Right forelimb (tissue), 1 donor: ENCODE data around the gene CDIPT.

ENCODE experiments used
- DNase-seq: peaks from one replicate; pipeline ENCODE4 v3.0.0-alpha.2; 2018

CDIPT gene

GRCh38 chr16:29824589-29825144 lies 38.4 kb downstream of the CDIPT start:
- no peak for DNase-seq

- no peak for DNase-seq
Observed at GRCh38 chr16:29821643-29822115, 41.3 kb downstream of the CDIPT start.

GRCh38 chr16:29820730-29821642 lies 42.0 kb downstream of the CDIPT start:
- no peak for DNase-seq

GRCh38 chr16:29820271-29820701 lies 42.7 kb downstream of the CDIPT start, which contains the start of gene MVP:
Gene MVP, plus strand, starts transcription at chr16:29820462. Its CDS starts 10,088 bp downstream, at chr16:29830550.
- no peak for DNase-seq

GRCh38 chr16:29819506-29819905 lies 43.5 kb downstream of the CDIPT start:
- DNase-seq: no peak

GRCh38 chr16:29818082-29818481 lies 44.9 kb downstream of the CDIPT start:
- no peak for DNase-seq

GRCh38 chr16:29816694-29817441 lies 46.2 kb downstream of the CDIPT start:
- DNase-seq: no peak

GRCh38 chr16:29815793-29816693 lies 47.0 kb downstream of the CDIPT start, which contains the start of gene PAGR1:
Gene PAGR1, plus strand, starts transcription at chr16:29816152. Its CDS starts 374 bp downstream, at chr16:29816526.
- peak; percentile 98 for DNase-seq

- DNase-seq: no peak
Observed at GRCh38 chr16:29815032-29815721, 47.8 kb downstream of the CDIPT start.

GRCh38 chr16:29814592-29814991 lies 48.4 kb downstream of the CDIPT start:
- DNase-seq: no peak

- no peak for DNase-seq
Observed at GRCh38 chr16:29813644-29814562, 49.1 kb downstream of the CDIPT start.

- DNase-seq: no peak
Observed at GRCh38 chr16:29812754-29813643, 50.0 kb downstream of the CDIPT start.

GRCh38 chr16:29811896-29812665 lies 50.9 kb downstream of the CDIPT start, which contains the start of gene PRRT2:
Gene PRRT2, plus strand, starts transcription at chr16:29812193. Its CDS starts 862 bp downstream, at chr16:29813055.
- DNase-seq: peak; percentile 91

GRCh38 chr16:29811170-29811895 lies 51.7 kb downstream of the CDIPT start:
- peak; percentile 88 for DNase-seq

GRCh38 chr16:29810699-29811169 lies 52.3 kb downstream of the CDIPT start:
- no peak for DNase-seq

GRCh38 chr16:29809850-29810698 lies 53.0 kb downstream of the CDIPT start:
- DNase-seq: no peak
